Stimulated activated CD8-positive, alpha-beta memory T cell treated with anti-CD3 and anti-CD28 coated beads, Interleukin-15, amount 100 ng/mL, for 48 hours (primary cell): Measurements from ENCODE around the gene UBE2QL1.

ENCODE experiments used
- DNase-seq, 2 donors: peaks; one replicate each; pipeline ENCODE4 v3.0.0-alpha.2; 2020; ENCODE audit warnings: low read depth in 2 of 2

UBE2QL1 gene

DNA sequence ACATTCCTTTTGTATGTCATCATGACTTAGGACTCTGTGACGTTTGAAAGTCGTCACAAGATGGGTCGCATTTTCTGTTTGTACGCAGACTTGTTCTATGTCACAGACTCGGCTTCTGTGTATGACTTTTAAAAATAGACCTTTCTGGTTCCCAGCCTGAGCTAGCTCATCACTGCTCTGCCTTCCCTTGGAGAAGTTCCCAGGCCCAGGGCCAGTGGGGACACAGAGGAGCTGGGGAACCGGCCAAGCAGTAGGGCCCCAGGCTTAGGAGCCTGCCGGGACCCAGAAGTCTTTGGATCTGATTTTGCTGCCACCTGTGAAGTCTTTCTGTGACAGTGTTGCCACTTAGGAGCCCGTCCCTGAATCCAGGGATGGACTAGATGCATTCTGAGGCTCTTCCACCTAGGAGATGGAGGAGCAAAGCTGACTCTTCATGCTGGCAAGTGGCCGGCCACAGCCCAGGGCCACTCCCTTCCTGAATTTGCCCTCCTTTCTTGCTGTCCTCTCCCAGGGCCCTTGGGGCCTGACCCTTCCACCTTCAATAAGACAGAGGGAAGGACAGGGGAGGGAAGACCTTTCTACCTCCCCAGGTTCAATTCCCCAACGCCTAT, 18.1 kb upstream of the UBE2QL1 start:
- no peak for DNase-seq

DNA sequence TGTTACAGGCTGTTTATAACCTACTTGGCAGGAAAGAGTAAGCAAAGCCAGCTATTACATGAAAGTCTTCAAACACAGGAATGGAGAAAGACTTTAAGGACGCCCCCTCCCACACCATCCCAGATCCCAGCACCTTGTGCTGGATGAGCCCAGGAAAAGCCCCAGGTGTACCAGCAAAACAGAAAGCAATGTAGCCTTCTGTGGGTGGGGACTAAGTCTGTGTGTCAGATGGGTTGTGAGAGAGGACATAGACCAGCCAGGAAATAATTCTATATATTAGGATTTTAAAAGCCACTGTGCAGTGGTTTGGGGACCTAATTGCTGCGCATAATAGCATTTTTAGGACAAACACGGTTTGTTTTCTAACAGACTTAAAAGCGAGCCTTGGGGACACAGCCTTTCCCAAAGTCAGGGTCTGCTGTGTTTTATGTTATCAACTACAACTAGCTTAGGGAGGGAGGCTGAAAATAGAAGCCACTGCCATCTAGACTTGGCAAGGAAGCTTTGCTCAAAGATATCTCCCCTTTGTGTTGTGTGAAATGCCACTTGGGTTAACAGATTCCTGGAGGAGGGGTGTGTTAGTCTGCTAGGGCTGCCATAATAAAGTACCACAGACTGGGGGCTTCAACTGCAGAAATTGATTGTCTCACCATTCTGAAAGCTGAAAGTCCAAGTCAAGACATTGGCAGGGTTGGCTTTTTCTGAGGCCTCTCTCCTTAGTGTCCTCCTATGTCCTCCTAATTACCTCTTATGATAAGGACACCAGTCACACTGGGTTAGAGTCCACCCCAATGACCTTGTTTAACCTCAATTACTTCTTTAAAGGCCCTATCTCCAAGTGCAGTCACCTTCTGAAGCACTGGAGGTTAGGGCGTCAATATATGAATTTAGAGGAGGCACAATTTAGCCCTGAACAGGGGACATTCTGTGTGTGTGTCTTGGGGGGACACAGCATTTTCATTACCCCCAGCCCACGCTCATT, 17.2 kb upstream of the UBE2QL1 start:
- DNase-seq, result no peak

DNA sequence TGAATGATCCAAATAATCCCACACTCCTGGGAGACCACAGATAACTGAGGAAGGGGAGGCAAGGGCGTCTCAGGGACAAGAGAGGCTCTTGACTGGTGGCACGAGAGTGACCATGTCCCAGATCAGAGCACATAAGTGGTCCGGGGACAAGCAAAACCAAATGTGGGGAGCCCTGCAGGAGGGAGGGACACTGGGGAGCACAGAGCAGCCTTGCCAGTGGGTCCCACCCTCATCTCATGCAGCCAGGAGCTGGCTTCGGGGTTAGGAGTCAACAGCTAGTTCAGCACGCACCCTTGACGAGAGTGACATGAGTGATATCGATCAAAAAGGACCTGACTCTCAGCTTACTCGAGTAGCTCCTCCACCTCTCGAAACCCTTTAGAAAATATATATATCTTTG, 16.5 kb upstream of the UBE2QL1 start:
- DNase-seq, result no peak

DNA sequence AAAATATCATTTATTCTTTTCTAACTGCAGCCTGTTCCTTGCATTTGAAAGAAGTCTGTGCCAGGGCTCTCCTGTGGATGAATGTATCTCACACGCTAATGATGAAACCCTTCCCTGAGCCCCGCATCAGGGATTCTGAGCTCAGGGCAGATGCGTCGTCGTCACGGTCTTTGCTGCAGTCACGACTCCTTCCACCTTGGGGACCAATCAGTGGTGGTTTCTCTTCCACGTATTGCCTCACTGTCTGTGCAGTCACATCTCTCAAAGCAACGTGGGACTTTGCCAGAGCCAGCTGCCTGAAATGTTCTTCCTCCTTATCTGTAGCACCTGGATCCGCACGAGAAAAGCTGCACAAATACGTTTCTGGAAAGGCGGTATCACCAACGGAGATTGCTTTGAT, 13.9 kb upstream of the UBE2QL1 start:
- DNase-seq, result no peak

DNA sequence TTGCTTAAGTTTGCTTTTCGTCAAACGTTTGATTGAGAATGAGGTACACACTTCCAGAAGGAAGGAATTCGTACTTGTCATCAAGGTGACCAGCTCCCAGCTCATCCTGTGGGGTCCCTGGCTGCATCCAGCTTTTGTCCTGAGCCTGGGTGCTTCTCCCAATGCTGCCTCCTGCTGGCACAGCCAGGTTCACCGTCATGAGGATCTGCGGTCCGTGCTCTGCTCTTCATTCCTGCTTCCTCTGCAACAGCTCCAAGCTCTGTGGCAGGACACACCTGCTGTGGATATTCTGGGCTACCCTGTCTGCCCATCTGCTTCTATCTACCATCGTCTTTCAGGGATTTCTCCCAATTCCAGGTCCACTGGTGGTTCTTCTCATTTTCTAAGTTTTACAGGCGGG, 13.3 kb upstream of the UBE2QL1 start:
- no peak for DNase-seq

DNA sequence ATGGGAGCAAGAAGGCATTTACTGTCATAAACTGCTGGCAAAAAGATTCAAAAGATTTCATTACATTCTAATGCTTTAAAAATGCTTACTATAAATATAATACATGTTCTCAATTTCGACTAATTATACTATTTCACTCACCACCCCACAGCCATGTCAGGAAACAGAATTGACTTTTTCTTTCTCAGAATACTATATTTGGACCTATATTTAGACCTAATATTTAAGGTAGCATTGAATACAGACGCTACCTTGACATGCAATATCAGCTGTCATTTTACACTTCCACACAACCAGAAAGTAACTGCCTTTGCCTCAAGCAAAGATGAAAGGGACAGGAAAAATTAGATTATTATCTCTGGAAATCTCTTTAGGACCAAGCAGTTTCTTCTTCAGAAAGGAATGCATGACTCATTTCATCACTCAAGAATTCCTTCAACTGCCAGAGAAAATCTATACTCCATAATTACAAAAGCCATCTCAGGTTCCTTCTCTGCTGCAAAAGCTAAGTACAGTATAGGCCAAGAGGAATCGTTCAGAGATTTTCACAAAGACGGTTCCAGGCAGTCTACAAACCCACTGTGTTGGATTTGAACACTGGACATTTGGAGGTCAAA, 11.8 kb upstream of the UBE2QL1 start:
- no peak for DNase-seq

DNA sequence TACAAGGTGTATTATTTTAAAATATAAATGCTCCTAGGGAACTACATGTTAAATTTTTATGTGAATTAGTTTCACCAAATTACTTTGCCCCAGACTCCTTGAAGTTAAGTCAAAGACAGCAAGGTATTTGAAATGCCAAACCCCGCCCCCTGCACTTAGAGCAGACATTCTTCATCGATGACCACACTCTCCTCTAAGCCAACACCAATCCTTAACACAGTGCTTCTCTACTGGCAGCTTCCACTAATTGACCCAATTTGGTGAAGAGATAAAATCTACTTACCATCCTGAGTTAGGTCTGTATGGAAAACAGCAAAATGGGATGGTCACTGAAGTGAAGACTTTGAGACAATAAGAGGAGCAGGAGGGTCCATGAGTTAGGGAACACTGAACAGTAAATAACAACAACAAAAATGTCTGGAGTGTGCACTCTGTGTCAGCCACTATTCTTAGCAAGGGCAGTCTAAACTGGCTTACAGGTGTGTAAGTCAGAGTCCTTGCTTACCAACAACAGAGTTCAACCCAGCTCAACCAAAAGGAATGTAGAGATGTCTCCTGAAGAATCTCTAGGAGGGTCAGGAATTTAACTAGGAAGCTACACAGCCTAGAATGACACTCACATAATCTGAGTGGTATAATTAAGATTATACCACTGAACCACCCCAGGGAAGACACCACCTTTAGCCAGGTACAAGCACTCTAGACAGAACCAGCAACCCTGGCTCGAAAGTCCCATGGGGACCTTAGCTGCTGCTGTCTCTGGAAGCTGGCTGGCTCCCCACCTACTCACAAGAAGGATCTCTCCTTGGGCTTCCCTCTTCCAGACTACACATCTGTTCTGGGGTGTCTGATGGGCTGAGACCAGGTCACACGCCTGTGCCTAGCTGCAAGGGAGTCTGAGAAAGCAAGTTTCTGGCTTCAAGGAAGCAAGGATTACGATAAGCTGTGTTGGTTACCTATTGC, 8.8 kb upstream of the UBE2QL1 start:
- DNase-seq, result no peak

DNA sequence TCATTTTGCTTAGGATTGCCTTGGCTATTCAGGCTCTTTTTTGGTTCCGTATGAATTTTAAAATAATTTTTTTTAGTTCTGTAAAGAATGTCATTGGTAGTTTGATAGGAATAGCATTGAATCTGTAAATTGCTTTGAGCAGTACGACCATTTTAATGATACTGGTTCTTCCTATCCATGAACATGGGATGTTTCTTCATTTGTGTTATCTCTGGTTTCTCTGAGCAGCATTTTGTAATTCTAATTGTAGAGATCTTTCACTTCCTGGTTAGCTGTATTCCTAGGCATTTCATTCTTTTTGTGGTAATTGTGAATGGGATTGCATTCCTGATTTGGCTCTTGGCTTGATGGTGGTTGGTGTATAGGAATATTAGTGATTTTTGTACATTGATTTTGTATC, 6.3 kb upstream of the UBE2QL1 start:
- no peak for DNase-seq

DNA sequence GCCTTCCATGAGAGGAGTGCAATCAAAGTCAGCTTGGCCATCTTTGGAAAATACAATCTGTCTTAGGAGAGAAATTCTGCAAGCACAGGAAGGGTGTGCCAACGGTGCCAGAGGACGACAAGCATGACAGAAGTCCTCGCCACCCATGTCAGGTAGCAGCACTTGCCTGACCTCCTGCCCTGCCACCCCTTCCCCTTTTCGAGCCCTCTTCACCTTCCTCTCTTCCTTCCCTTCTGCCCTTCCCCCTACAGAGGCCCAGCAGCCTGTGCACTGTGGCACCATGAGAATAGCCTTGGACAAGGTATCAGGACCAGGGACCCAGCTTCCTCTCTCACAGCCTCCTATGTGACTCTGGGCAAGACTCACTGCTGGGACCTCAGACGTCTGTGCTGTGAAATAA, 5.3 kb upstream of the UBE2QL1 start:
- no peak for DNase-seq

DNA sequence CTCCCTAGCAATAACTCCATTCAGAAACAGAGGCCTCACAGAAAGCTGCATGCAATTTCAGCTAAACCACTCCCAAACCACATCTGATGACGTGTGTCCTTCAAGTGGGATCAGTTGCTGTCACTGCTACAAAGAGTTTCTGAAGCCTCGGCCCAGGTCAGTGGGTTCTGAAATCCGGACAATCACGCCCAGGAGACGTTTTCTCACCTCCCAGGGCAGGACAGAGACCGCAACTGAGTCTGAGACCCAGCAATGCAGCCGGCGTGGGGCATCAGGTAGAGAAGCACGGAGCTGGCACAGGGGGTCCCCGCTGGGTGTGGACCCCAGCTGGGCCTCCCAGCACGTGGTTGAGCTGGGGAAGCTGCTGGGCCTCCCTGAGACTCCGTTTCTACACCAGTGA, 2.6 kb upstream of the UBE2QL1 start:
- no peak for DNase-seq

DNA sequence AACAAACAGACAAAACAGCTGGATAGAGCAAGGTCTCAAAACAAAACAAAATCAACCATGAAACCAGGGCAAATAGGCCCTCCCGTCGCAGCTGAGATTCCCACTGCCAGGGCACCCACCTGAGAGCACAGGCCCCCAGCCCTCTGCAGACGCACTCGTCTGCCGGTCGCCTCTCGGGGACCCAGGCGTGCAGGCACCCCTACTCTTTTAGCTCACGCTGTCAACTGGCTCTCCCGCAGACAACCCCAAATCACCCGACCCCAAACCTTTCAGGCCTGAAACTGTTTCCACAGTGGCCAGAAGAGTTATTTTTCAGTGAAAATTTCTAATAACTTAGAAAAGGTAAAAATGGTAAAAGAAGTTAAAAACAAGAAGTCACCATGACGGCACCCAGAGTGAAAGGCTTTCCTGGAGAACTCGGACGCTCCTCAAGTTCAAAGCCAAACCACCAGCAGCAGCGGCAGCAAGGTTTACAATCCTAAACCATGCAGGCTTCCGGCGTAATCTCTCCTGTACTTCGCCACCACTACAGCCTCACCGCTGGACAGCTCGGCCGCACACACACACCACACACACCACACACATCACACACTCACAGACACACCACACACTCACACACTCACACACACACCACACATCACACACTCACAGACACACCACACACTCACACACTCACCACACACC, 1.9 kb upstream of the UBE2QL1 start:
- DNase-seq, result no peak

DNA sequence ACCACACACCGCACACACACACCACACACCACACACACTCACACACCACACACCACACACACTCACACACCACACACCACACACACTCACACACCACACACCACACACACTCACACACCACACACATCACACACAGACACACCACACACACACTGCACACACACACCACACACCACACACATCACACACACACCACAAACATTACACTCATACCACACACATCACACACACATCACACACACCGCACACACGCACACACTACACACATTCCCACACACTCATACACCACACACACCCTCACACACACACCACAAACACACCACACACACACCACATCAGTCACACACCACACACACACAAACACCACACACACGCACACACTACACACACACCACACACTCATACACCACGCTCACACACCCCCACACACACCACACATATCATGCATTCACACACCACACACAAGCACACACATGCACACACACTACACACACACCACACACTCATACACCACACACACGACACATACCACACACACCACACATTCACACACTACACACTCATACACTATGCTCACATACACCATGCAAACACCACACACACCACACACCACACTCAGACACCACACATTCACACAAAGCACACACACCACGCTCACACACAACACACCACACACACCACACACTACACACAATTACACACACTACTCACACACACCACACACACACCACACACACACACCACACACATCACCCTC, 1.1 kb upstream of the UBE2QL1 start:
- DNase-seq, result no peak

DNA sequence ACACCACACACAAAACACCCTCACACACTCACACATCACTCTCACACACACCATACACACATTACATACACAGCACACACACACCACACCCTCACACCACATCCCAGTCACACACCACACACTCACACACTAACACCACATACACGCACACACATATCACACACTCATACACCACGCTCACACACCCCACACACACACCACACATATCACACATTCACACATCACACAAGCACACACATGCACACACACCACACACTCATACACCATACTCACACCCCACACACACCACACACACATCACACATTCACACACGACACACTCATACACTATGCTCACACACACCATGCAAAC, 543 bp upstream of the UBE2QL1 start:
- no peak for DNase-seq

DNA sequence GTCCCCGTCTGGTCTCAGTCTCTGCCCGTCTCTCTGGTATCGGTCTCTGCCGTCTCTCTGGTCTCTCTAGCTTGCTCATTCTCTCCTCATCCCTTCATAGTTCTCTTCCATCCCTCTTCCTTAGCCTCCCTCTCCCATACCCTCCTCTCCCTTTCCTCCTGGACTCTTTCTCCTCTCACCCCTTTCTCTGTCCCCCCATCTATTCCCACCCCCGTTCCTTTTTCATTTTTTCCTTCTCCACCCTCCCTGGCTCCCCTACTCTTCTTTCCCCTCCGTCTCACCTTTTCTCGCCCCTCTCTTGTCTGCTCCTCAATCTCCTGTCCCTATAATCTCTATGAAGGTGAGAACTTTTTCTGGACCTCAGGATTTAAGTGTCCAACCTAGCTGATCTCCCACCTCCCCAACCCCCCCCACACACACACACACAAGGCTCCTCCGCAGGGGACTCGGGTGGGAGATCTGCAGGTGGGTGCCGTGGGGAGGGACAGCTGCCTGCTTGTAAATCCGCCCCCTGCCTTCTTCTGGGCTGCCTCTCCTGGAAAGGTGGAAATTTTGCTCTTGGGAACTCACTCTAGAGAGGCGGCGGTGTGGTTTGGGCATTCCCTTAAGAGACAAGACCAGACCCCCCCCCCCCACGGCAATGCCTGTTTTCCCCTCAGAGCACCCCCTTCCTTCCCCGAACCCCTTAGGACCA, 953 bp downstream of the UBE2QL1 start:
- DNase-seq, result no peak

DNA sequence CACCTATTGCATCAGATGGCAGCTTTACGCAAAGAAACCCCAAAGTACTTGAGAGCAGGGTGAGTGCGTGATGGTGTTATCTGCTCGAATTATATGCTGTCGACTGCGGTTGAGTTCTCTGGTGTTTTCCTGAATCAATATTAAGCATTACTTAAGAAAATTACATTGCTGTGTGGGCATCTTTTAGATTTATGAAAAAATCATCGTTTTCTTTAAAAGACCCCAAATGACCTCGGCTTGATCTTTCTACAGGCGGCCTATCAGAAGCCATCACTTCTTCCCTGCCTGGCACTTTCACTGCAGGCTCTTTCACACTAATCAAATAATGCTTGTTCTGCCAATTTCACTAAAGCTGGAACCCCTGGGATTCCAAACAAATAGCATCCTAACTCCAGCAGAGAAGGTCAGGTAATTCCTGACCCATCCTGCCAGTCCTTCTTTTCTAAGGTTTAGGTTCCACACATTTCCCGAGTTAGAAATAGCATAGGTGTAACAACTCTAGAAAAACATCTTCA, 1.7 kb downstream of the UBE2QL1 start:
- no peak for DNase-seq

DNA sequence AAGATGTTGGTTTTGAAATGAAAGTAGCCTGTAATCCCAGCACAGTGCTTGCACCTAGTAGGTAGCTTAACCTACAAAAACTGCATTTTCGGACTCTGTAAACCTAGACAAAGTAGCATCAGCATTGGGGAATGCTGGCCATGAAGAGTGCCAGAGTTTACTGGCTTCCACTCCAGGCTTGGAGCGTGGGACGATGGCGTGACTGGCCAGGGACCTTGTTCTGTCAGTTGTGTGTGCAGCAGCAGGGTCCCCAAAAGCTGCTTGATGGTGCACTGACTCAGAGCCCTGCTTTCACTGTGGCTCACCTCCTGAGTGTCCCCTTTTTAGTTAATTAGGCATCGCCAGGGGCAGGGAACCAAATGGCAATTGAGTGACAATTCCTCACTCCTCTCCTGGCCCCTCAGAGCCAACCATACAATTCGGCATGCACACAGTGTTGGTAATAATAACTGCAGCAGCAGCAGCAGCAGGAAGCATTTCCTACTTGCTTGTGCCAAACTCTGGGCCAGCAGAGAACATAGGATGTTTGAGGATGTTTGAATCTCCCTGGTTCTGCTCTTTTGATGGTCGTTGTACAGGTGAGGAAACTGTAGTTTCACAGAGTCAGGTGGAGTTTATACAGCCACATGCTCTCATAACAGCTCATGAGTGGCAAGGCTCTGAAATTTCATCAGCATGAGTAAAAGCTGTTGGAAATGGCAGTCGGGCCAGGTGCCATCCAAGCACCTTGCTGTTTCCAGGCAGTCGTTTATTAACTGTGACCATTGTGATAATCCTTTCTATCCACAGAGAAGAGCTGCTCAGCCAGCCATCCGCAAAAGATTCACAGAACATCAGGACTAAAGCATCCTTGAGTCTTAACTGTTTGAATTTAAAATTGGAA, 4.2 kb downstream of the UBE2QL1 start:
- no peak for DNase-seq

DNA sequence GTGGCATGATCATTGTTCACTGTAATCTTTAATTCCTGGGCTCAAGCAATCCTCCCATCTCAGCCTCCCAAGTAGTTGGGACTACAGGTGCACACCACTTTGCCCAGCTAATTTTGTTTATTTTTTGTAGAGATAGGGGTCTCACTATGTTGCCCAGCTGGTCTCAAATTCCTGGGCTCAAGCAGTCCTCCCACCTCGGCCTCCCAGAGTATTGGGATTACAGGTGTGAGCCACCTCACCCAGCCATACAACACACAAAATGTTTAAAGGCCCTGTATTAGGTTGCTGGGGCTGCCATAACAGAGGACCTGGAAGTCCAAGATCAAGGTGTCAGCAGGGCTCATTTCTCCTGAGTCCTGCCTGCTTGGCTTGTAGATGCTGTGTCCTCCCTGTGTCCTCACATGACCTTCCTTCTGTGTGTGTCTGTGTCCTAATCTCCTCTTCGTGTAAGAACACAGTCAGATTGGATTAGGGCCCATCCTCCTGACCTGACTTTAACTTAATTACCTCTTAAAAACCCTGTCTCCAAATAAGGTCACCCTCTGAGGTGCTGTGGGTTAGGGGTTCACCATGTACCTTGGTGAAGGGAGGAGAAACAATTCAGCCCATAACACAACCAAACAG, 5.4 kb downstream of the UBE2QL1 start:
- DNase-seq, result no peak

DNA sequence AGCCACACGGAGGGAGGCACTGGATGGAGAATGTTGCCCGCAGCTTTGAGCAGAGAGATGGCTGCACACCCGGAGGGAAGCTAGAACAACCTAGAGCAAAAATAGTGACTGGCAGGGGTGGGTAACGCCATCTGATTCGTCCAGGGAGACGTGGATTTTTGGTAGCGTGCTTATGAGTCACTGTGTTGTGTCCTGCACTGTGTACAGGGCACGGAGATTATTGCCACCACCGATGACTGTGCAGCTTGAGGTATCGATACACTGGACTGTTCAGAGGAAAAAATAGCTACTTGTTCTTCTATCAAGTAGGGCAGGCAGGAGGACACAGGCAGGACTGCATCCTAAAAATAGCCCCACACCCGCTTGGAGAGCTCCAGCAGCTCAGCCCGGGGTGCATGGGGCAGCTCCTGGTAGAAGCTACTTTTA, 6.0 kb downstream of the UBE2QL1 start:
- no peak for DNase-seq
